Activated CD4-positive, alpha-beta T cell treated with anti-CD3 and anti-CD28 coated beads, Interleukin-2, amount 10 ng/mL, durations not matched to agents 24 days and 14 days (primary cell): ENCODE data around the gene GIN1. TPM values are rescaled to one million over a fixed set of nuclear protein-coding genes. Genes with fewer than 3 reads are reported as not detected.
"Not testable (repeated sequence)": the region's sequence is repeated elsewhere in the genome, so short reads cannot be mapped to it uniquely, and the experiment has no call there.

Experiments
- DNase-seq: peaks from one replicate; pipeline ENCODE4 v3.0.0; 2022
- H3K27ac Mint-ChIP-seq: one replicate; pipeline ENCODE4 v1.8.0; 2022; ENCODE audit warnings: mild to moderate bottlenecking, mixed read lengths
- H3K27me3 Mint-ChIP-seq: one replicate; pipeline ENCODE4 v1.8.0; 2022; ENCODE audit warnings: mixed read lengths
- H3K36me3 Mint-ChIP-seq: one replicate; pipeline ENCODE4 v1.8.0; 2022; ENCODE audit warnings: low read depth, mild to moderate bottlenecking, mixed read lengths
- H3K4me1 Mint-ChIP-seq: one replicate; pipeline ENCODE4 v1.8.0; 2021; ENCODE audit warnings: mixed read lengths
- H3K4me3 Mint-ChIP-seq: one replicate; pipeline ENCODE4 v1.8.0; 2022; ENCODE audit warnings: mild to moderate bottlenecking, moderate library complexity, mixed read lengths
- H3K9me3 Mint-ChIP-seq: one replicate; pipeline ENCODE4 v1.8.0; 2021; ENCODE audit warnings: mixed read lengths
- intact Hi-C: fragments of 100-400 bp; cut with micrococcal nuclease; formaldehyde crosslinking; loops from one replicate; pipeline ENCODE4 v1.15.1; 2023
- total RNA-seq: library from RNA; stranded (reverse); gene quantifications from 2 replicates; pipeline ENCODE4 v1.2.3, GENCODE V29; 2022

The GIN1 gene
- total RNA-seq, 1 donor from 2014 or later: 7.5 TPM

DNA sequence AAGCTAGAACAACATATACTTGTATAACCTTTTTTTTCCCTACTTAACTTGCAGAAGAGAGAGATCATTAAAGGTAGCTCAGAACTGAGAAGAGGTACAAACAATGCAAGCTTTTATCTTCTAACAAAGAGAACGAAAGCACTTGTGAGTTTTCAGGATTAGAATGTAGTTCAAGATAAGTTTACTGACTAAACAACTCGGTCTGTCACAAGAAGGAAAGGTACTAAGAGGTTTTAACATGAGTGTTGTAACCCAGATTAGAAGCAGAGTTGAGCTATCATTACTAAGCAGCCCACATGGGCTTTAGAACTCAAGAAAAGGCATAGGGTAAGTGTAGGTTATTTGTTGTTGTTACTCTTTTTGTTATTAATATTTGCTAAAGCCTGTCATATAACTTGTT is 25.2 kb downstream of the GIN1 start:
- Mint-ChIP-seq H3K27ac (no peak overlapping the region), H3K27me3 (no peaks in the 10 kb centered on the region), H3K4me3 (no peak overlapping the region), H3K4me1 (no peaks in the 10 kb centered on the region), H3K36me3 (peaks cover 19% of the 10 kb centered on the region), H3K9me3 (peaks cover 5% of the 10 kb centered on the region)
- no peak for DNase-seq
- intact Hi-C loops: no loop called here

DNA sequence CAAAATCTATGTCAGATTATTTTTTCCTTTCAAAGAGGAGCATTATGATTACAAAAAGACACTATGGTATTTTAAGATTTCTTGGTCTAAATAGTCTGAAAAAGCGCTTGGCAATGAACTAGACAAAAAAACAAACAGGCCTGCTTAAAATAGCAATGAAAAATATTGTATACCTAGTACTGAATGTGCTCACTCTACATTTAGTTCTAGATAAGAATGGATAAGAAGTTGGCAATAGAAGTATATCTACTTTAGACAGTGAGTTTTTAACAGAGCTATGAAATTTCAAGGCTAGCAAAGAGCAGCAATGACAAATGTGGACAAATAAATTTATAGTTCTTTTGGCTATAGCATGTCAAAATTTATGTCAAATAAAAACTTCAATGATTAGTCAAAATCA is 26.2 kb downstream of the GIN1 start:
- Mint-ChIP-seq H3K36me3 (peaks cover 24% of the 10 kb centered on the region), H3K9me3 (peaks cover 7% of the 10 kb centered on the region), H3K4me1 (no peaks in the 10 kb centered on the region), H3K27ac (no peak overlapping the region), H3K27me3 (no peaks in the 10 kb centered on the region), H3K4me3 (no peak overlapping the region)
- intact Hi-C loops: no loop called here
- DNase-seq: no peak

DNA sequence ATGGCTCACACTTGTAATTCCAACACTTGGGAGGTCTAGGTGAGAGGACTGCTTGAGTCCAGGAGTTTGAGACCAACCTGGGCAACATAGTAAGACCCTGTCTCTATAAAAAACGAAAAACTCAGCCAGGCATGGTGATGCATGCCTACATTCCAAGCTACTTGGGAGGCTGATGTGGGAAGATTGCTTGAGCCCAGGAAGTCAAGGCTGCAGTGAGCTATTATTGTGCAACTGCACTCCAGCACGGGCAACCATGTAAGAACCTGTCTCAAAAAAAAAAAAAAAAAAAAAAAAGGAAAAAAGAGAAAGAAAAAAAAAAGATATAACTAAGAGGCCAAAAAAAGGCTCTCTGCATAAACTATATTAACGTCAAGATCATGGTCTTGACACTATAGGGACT is 27.3 kb downstream of the GIN1 start:
- no peak overlapping the region for H3K4me3 Mint-ChIP-seq
- peaks cover 27% of the 10 kb centered on the region for H3K36me3 Mint-ChIP-seq
- intact Hi-C loops: no loop called here
- no peaks in the 10 kb centered on the region for H3K27me3 Mint-ChIP-seq
- no peaks in the 10 kb centered on the region for H3K4me1 Mint-ChIP-seq
- H3K9me3 Mint-ChIP-seq: peaks cover 7% of the 10 kb centered on the region
- H3K27ac Mint-ChIP-seq: no peak overlapping the region
- DNase-seq: no peak

DNA sequence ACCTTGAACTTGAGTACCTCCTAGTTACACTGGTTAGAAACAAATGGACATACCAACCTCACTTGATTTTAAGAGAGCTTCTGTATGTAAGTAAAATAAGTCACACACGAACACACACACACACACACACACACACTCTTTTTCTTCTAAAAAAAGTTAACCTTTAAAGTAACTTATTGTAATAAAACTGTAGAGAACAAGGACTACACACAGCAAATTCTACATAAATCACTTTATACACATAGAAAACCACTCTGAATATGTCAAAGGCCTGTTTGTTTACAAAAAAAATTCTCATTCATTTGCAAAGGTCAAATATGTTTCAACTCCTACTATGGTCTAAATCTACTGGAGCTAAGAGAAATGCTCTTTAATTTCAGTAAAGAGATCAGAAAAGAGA is 29.1 kb downstream of the GIN1 start:
- intact Hi-C loops: no loop called here
- Mint-ChIP-seq H3K4me3 (no peak overlapping the region), H3K9me3 (peaks cover 13% of the 10 kb centered on the region), H3K4me1 (no peaks in the 10 kb centered on the region), H3K27me3 (no peaks in the 10 kb centered on the region), H3K36me3 (peaks cover 31% of the 10 kb centered on the region), H3K27ac (no peak overlapping the region)
- DNase-seq: no peak

DNA sequence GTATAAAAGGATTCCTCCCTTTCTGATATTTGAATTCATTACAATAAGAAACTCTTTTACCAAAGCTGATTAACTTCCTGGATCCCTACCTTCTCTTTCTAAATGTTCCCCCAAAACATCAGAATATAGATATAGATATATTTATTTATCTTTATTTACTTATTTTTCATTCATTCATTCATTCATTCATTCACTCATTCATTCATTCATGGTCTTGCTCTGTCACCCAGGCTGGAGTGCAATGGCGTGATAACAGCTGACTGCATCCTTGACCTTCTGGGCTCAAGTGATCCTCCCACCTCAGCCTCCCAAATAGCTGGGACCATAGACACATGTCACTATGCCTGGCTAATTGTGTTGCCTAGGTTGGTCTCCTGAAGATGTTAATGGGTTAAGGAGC is 30.7 kb downstream of the GIN1 start:
- Mint-ChIP-seq H3K27ac (no peak overlapping the region), H3K4me1 (no peaks in the 10 kb centered on the region), H3K36me3 (peaks cover 40% of the 10 kb centered on the region), H3K4me3 (no peak overlapping the region), H3K27me3 (no peaks in the 10 kb centered on the region), H3K9me3 (peaks cover 15% of the 10 kb centered on the region)
- intact Hi-C loops: no loop called here
- DNase-seq: no peak

DNA sequence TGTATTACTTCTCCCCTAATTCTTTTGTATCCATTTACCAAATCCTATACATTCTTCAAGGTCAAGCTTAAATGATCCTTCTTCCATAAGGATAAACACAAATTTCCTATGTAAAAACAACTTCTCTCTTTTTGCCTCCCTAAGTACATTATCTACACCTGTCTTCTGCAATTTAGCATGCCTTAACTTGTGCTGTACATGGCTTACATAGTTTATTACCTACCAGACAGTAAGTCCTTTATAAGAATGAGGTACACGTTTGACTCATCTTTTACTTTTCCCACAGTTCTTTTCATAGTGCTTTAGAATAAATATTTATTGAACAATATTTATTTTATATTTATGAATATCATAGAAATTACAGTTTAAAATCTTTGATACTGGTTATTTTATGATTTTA is 33.4 kb downstream of the GIN1 start:
- DNase-seq: no peak
- Mint-ChIP-seq H3K9me3 (peaks cover 22% of the 10 kb centered on the region), H3K4me1 (no peaks in the 10 kb centered on the region), H3K27me3 (no peaks in the 10 kb centered on the region), H3K36me3 (peaks cover 37% of the 10 kb centered on the region), H3K27ac (no peak overlapping the region), H3K4me3 (no peak overlapping the region)
- intact Hi-C loops: no loop called here

DNA sequence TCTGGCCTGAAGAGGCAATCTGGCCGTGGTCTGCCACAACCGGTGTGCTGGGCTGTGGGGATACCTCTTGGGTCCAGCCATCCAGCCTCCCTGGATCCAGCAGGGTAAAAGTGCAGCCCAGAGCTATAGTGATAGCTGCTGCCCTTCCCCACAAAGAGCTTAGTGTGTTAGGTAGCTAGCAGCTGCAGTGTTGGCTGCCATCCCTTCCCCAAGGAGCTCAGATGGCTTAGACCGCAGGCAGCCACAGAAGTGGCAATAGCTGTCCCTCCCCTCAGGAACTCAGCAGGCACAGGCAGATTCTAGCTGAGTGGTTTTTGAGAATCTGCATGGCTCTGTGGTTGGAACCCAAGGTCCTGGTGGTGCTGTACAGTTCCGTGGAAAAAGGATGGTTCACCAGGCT is 40.1 kb downstream of the GIN1 start:
- intact Hi-C loops: no loop called here
- Mint-ChIP-seq H3K27ac (no peak overlapping the region), H3K27me3 (no peaks in the 10 kb centered on the region)

DNA sequence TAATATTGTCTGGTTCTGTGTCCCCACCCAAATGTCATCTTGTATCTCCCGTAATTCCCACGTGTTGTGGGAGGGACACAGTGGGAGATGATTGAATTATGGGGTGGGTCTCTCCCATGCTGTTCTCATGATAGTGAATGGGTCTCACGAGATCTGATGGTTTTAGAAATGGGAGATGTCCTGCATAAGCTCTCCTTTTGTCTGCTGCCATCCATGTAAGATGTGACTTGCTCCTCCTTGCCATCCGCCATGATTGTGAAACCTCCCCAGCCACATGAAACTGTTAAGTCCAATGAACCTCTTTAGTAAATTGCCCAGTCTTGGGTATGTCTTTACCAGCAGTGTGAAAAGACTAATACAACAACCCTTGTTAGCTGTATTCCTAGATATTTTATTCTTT is 44.5 kb downstream of the GIN1 start:
- peaks cover 3% of the 10 kb centered on the region for H3K27me3 Mint-ChIP-seq
- DNase-seq: no peak
- no peak overlapping the region for H3K27ac Mint-ChIP-seq
- no peaks in the 10 kb centered on the region for H3K36me3 Mint-ChIP-seq
- H3K4me1 Mint-ChIP-seq: no peaks in the 10 kb centered on the region
- intact Hi-C loops: no loop called here
- H3K9me3 Mint-ChIP-seq: peaks cover 47% of the 10 kb centered on the region
- no peak overlapping the region for H3K4me3 Mint-ChIP-seq

More for the DNA sequence above, 40.1 kb downstream of the GIN1 start:
- DNase-seq: no peak
- Mint-ChIP-seq H3K9me3 (peaks cover 54% of the 10 kb centered on the region), H3K4me1 (no peaks in the 10 kb centered on the region), H3K4me3 (no peak overlapping the region), H3K36me3 (peaks cover 6% of the 10 kb centered on the region)

DNA sequence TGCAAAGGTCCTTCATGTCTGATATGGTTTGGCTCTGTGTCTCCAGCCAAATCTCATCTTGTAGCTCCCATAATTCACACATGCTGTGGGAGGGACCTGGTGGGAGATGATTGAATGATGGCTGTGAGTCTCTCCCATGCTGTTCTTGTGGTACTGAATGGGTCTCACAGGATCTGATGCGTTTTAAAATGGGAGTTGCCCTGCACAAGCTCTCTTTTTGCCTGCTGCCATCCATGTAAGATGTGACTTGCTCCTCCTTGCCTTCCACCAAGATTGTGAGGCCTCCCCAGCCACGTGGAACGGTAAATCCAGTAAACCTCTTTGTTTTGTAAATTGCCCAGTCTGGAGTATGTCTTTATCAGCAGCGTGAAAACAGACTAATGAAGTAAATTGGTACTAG is 46.4 kb downstream of the GIN1 start:
- H3K27me3 Mint-ChIP-seq, intact Hi-C loops, DNase-seq, H3K36me3 Mint-ChIP-seq, H3K4me1 Mint-ChIP-seq, H3K4me3 Mint-ChIP-seq, H3K27ac Mint-ChIP-seq: not testable (repeated sequence)
- H3K9me3 Mint-ChIP-seq: peaks cover 41% of the 10 kb centered on the region

DNA sequence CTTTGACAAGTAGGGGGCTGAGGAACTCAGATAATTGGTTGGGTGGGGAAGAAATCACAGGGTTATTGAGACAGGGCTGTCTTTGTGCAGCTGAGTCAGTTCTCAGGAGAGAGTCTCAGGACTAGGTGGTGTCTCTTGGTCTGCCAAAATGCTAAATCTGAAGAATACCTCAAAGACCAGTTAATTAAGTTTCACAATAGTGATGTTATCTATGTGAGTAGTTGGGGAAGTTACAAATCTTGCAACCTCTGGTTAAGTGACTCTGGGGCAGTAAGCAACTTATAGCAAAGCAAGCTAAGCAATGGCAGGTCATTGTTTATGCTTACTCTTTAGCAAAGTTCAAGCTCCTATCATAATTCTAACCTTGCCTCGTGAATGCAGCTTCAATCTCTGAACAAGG is 53.6 kb downstream of the GIN1 start:
- Mint-ChIP-seq H3K36me3 (no peaks in the 10 kb centered on the region), H3K9me3 (peaks cover 4% of the 10 kb centered on the region), H3K27ac (no peak overlapping the region), H3K27me3 (peaks cover 12% of the 10 kb centered on the region), H3K4me3 (no peak overlapping the region), H3K4me1 (no peaks in the 10 kb centered on the region)
- intact Hi-C loops: no loop called here
- DNase-seq: no peak

DNA sequence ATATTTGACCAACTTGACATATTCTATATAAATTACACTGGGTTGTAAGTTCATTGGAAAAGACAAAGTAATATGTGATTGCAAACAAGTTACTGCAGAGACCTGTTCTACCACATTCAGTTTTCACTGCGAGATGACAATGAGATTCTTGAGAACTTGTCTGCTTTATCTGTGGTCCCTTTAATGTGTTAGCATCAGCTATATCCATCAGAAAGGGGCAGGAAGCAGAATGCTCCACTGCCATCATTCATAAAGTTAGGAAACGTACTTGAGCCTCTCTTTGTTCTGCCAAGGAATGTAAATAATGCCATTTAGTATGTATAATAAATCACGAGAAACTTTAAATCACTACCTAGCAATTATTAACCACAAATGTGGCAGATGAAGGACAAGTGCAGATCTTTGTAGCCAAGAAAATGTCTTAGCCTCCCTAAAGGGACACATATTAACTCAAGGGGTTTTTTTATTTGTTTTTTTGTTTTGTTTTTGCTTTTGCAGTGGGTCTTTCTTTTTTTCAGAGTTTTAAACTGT is 59.4 kb downstream of the GIN1 start:
- no peaks in the 10 kb centered on the region for H3K36me3 Mint-ChIP-seq
- peaks cover 8% of the 10 kb centered on the region for H3K9me3 Mint-ChIP-seq
- no peak for DNase-seq
- H3K4me1 Mint-ChIP-seq: peaks cover 3% of the 10 kb centered on the region
- no peak overlapping the region for H3K4me3 Mint-ChIP-seq
- H3K27me3 Mint-ChIP-seq: peaks cover 16% of the 10 kb centered on the region
- no peak overlapping the region for H3K27ac Mint-ChIP-seq
- intact Hi-C loops: no loop called here

DNA sequence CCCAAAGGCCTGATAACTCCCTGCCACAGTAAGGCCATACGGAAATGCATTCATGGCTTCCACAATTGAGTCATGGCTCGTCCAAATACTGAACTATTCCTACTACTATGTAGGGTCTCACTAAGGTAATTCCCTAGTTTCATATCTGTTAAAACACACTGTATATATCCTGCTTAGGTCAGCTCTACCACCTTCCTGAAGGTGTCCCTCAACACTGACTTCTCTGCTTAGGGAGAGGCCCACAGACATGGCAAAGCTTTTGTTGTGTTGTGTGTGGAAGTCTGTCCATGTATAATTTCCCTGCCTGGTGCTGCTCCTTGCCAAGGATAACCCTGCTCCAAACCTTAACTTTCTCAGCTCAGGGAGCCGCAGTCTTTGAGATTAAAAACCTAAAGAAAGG is 60.4 kb downstream of the GIN1 start:
- no peak for DNase-seq
- intact Hi-C loops: no loop called here
- no peak overlapping the region for H3K27ac Mint-ChIP-seq
- no peak overlapping the region for H3K4me3 Mint-ChIP-seq
- peaks cover 16% of the 10 kb centered on the region for H3K27me3 Mint-ChIP-seq
- H3K4me1 Mint-ChIP-seq: peaks cover 3% of the 10 kb centered on the region
- H3K36me3 Mint-ChIP-seq: no peaks in the 10 kb centered on the region
- peaks cover 13% of the 10 kb centered on the region for H3K9me3 Mint-ChIP-seq

DNA sequence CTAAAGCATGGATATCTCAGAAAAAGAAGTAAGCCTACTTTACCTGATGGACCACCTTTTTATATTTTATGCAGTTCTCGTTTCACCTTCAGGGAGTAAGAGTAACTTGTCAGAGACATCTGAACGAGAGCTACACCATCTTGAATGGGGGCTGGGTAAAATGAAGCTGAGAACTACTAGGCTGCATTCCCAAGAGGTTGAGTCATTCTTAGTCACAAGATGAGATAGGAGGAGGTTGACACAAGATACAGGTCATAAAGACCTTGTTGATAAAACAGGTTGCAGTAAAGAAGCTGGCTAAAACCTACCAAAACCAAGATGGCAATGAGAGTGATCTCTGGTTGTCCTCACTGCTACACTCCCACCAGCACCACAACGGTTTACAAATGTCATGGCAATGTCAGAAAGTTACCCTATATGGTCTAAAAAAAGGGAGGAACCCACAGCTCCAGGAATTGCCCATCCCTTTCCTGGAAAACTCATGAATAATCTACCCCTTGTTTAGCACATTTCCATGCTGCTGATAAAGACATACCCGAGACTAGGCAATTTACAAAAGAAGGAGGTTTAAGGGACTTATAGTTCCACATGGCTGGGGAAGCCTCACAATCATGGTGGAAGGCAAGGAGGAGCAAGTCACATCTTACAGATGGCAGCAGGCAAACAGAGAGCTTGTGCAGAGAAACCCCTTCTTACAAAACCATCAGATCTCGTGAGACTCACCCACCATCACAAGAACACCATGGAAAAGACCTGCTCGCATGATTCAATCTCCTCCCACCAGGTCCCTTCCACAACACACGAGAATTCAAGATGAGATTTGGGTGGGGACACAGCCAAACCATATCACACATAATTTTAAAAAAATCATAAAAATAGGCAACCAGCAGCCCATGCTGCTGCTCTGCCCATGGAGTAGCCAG is 62.5 kb downstream of the GIN1 start:
- intact Hi-C loops: no loop called here
- H3K9me3 Mint-ChIP-seq: peaks cover 13% of the 10 kb centered on the region
- DNase-seq: no peak
- peaks cover 11% of the 10 kb centered on the region for H3K27me3 Mint-ChIP-seq
- no peaks in the 10 kb centered on the region for H3K36me3 Mint-ChIP-seq
- no peak overlapping the region for H3K27ac Mint-ChIP-seq
- H3K4me1 Mint-ChIP-seq: peaks cover 3% of the 10 kb centered on the region
- no peak overlapping the region for H3K4me3 Mint-ChIP-seq

DNA sequence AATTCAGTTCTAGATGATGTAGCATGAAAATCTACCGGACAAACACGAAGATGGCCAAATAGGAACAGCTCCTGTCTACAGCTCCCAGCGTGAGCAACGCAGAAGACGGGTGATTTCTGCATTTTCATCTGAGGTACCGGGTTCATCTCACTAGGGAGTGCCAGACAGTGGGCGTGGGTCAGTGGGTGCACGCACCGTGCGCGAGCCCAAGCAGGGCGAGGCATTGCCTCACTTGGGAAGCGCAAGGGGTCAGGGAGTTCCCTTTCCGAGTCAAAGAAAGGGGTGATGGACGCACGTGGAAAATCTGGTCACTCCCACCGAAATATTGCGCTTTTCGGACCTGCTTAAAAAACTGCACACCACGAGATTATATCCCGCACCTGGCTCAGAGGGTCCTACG is 73.2 kb downstream of the GIN1 start:
- H3K27me3 Mint-ChIP-seq: peaks cover 20% of the 10 kb centered on the region
- H3K9me3 Mint-ChIP-seq, DNase-seq, intact Hi-C loops, H3K27ac Mint-ChIP-seq, H3K4me3 Mint-ChIP-seq, H3K4me1 Mint-ChIP-seq, H3K36me3 Mint-ChIP-seq: not testable (repeated sequence)
